Right cardiac atrium (tissue), 5 donors: ENCODE measurements around the gene PTGIR. TPM values are rescaled to one million over a fixed set of nuclear protein-coding genes. Genes with fewer than 3 reads are reported as not detected.

Experiments
- ATAC-seq, 2 donors: fragments of 200-7000 bp; cut with Tn5 transposase; one replicate each; pipeline versions ENCODE4 v1.8.0 to v1.9.1; 2020; ENCODE audit warnings: moderate library complexity in 2 of 2, mild to moderate bottlenecking in 1 of 2
- DNase-seq, 3 donors: peaks; one replicate each; pipeline ENCODE4 v3.0.0-alpha.2; 2020
- H3K27ac ChIP-seq: one replicate; pipeline ENCODE4 v1.5.1; 2013; ENCODE audit warnings: mild to moderate bottlenecking, low read length, control low read depth, moderate library complexity
- H3K27me3 ChIP-seq: one replicate; pipeline ENCODE4 v1.6.1; 2013; ENCODE audit not compliant: control insufficient read depth, insufficient read depth
- H3K4me1 ChIP-seq: one replicate; pipeline ENCODE4 v1.6.1; 2013; ENCODE audit warnings: low read length; ENCODE audit not compliant: control insufficient read depth, insufficient read depth
- H3K4me3 ChIP-seq: one replicate; pipeline ENCODE4 v1.5.1; 2013; ENCODE audit warnings: low read length, control low read depth
- H3K9me3 ChIP-seq: one replicate; pipeline ENCODE4 v1.6.1; 2013; ENCODE audit warnings: low read length; ENCODE audit not compliant: control insufficient read depth
- WGBS: extraction: QIAGEN DNeasy Blood & Tissue Kit; methylation state at CpG from one replicate; pipeline ENCODE4 v1.1.7; 2013; 5-methylcytosine and 5-hydroxymethylcytosine counted together
- intact Hi-C, 4 donors: fragments of 100-400 bp; cut with DNase I; formaldehyde crosslinking; loops; one replicate each; pipeline versions ENCODE4 v1.11.0 to v1.14.0; 2022 to 2023
- polyA plus RNA-seq: library from polyadenylated mRNA; stranded (reverse); fragments of 200-250 nt; gene quantifications from one replicate; pipeline ENCODE4 v1.2.3, GENCODE V29; 2013
- total RNA-seq, 4 donors: library from RNA; stranded (reverse); fragmentation: NEBNext Ultra II Directional; extraction: Animal tissue kit (Norgen Biotek cat#: 25700); gene quantifications; one replicate each; pipeline ENCODE4 v1.2.1, GENCODE V29; 2021
- donor health status: healthy with polysubstance abuse.
- donor health status: DM: no; HTN: yes; CAD: no.
- donor health status: DM: no; HTN: no; CAD: no.
- donor health status: DM: no; HTN: yes; CAD: no; lungs with severe emphysema.
- donor health status: DM: yes; HTN: yes; CAD: no.

The PTGIR gene
- total and polyA plus RNA-seq, 5 donors: 6.7 to 13.5 (median 7.9) TPM

DNA sequence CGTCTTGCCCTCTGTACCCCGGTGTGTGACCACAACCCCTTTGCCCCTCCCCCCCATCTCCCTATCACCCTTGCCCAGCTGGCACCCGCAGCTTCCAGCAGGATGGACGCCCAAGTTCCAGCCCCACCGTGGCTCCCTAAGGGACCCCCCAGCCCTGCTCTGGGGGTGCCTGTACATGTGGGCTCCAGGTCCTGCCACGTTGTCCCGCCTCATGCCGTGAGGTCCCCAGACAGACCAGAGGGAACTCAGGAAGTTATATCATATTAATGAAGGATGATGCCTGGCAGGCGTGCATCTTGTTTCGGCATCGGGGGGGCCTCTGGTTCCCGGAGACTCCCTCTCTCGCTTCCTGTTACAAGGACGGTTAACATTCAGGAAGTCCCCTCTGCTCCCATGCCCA lies 1.6 kb upstream of the PTGIR start:
- H3K4me3 ChIP-seq: no peak overlapping the region
- H3K27ac ChIP-seq: peak overlapping the region; percentile 19
- intact Hi-C loops: no loop called here
- no peaks in the 10 kb centered on the region for H3K9me3 ChIP-seq
- WGBS: 44% methylated on average over 14 of the region's 14 CpGs
- H3K4me1 ChIP-seq: no peaks in the 10 kb centered on the region
- H3K27me3 ChIP-seq: no peaks in the 10 kb centered on the region
- peak in 2 of 3 donors; percentile 63 to 64 for DNase-seq
- ATAC-seq: no peak

DNA sequence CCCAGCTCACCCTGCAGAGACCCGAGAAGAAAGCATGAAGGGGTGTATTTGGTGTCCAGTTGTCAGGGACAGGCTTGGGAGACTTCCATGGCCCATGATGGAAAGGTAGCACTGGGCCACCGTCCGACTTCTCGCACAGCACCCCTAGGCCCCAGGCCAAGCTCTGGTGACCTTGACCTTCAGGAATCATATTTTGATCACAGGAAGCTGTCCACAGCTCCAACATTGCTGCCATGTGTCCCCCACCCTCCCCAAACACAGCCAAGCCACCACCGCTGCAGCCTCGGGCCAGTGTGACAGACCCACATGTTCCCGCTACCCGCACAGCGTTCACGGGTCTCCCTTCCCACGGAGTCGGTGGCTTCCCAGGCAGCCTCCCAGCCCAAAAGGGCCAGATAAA lies 842 bp upstream of the PTGIR start:
- no peaks in the 10 kb centered on the region for H3K27me3 ChIP-seq
- 56% methylated on average over 12 of the region's 12 CpGs for WGBS
- peak; percentile 3 for ATAC-seq
- intact Hi-C loops: no loop called here
- no peaks in the 10 kb centered on the region for H3K9me3 ChIP-seq
- peak overlapping the region; percentile 91 for H3K27ac ChIP-seq
- H3K4me1 ChIP-seq: no peaks in the 10 kb centered on the region
- peak in 2 of 3 donors; percentile 76 to 82 for DNase-seq
- H3K4me3 ChIP-seq: no peak overlapping the region

DNA sequence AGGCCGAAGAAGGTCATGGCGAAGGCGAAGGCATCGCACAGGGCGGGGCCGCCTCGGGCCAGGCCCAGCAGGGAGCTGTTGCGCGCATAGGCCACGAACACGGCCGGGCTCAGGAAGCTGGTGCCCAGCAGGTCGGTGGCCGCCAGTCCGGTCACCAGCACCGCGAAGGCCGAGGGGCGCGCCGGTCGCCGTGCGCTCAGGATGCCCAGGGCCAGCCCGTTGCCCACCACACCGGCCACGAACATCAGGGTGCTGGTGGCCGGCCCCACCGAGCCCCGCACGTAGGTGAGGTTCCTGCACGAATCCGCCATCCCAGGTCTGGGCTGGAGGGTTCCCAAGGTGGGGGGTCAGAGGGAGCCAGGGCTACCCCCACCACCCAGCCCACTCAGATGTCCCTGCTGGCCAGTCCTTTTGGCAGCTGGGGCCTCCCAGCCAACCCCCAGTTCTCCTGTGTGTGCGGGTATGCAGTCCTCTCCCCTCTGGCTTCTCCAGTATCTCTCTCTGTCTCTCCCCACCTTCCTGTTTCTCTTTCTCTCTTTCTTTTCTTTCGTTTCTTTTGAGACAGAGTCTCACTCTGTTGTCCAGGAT lies 880 bp downstream of the PTGIR start:
- ATAC-seq: no peak
- Histone ChIP-seq H3K9me3 (no peaks in the 10 kb centered on the region), H3K4me1 (peaks cover 4% of the 10 kb centered on the region), H3K27me3 (no peaks in the 10 kb centered on the region), H3K27ac (peak overlapping the region; percentile 18), H3K4me3 (peak overlapping the region; percentile 22)
- DNase-seq: no peak
- intact Hi-C loops: no loop called here
- WGBS: 83% methylated on average over 35 of the region's 35 CpGs

DNA sequence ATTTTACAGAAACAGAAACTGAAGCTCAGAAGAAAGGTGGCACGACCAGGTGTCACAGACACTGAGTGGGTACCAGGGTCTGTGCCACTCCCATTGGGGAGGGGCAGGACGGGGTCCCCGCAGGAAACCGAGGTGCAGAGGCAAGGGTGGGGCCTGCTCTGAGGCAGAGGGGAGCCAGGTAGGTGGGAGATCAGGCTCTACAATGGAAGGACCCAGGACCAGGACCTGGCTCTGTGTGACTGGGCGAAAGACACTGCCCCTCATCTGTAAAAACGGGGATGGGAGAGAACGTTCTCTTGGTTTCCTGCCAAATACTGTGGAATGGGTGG lies 2.8 kb downstream of the PTGIR start:
- H3K4me3 ChIP-seq: no peak overlapping the region
- peaks cover 6% of the 10 kb centered on the region for H3K4me1 ChIP-seq
- intact Hi-C loops: no loop called here
- ATAC-seq: no peak
- H3K27ac ChIP-seq: no peak overlapping the region
- H3K27me3 ChIP-seq: no peaks in the 10 kb centered on the region
- 63% methylated on average over 7 of the region's 7 CpGs for WGBS
- H3K9me3 ChIP-seq: no peaks in the 10 kb centered on the region
- peak in 2 of 3 donors; percentile 6 to 28 for DNase-seq

DNA sequence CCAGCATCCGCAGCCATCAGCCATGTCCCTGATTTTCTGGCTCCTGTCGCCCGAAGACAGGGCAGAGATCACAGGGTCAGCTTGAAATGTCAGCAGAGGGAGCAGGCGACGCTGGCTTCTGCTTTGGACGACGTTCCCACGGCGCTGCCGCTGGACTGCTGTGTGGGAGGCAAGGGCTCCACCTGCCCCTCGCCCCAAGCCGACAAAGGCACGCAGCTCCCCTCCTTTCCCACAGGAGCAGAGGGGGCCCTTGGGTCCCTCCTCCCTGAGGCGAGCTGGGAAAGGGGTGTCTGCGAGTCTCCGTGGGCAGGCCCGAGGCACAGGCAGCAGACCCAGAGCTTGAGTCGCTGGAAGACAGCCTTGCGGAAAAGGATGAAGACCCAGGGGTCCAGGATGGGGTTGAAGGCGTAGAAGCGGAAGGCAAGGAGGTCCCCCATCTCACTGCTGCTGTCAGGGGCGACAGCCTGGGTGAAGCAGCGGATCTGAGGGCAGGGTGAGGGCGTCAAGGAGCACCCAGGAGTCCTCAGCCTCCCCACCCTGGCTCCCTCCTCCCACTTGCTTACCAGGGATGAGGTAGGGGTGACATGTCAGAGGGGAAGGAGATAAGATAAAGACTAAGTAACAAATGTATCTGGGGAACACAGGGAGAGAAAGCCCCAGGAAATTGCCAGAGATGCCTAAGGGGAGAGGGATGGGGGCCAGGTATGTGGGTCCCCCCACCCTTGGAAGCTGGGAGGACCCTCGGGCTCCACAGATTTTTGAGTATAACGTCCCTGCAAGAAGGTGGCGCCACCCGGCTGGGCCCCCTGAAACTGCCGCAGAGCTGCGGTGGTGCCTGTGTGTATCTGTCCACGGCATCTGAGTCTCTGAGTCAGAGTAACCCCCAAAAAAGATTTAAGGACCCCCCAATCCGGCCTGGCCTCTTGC lies 3.4 kb downstream of the PTGIR start:
- peak; percentile 6 to 64 (median 63) for DNase-seq
- ATAC-seq: no peak
- WGBS: 49% methylated on average over 32 of the region's 32 CpGs

DNA sequence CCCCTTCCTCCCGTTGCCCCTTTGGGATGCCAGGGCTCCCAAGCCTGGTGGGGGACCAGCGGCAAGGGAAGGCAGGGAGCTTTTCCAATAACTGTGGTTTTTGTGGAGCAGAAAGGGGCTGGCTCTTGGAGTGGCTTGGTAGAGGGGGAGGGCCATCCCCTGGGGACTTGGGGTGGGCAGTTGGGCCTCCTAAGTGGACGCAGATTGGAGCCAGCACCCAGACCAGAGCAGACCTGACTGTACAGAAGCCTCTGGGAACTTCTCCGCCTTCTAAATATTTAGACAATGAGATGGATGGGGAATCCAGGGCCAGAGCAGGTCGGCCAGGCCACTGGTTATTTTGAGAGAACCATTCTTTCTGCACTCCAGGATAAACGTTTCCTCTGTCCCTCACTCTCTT lies 4.2 kb downstream of the PTGIR start:
- peaks cover 6% of the 10 kb centered on the region for H3K4me1 ChIP-seq
- H3K4me3 ChIP-seq: no peak overlapping the region
- H3K9me3 ChIP-seq: no peaks in the 10 kb centered on the region
- ATAC-seq: no peak
- peak overlapping the region; percentile 4 for H3K27ac ChIP-seq
- H3K27me3 ChIP-seq: no peaks in the 10 kb centered on the region
- intact Hi-C loops: no loop called here
- WGBS: 47% methylated on average over 6 of the region's 6 CpGs
- peak; percentile 39 to 76 (median 70) for DNase-seq

More for the DNA sequence above, 3.4 kb downstream of the PTGIR start:
- intact Hi-C loops: no loop called here
- Histone ChIP-seq H3K9me3 (no peaks in the 10 kb centered on the region), H3K27me3 (no peaks in the 10 kb centered on the region), H3K27ac (peak overlapping the region; percentile 4), H3K4me1 (peaks cover 6% of the 10 kb centered on the region), H3K4me3 (no peak overlapping the region)

DNA sequence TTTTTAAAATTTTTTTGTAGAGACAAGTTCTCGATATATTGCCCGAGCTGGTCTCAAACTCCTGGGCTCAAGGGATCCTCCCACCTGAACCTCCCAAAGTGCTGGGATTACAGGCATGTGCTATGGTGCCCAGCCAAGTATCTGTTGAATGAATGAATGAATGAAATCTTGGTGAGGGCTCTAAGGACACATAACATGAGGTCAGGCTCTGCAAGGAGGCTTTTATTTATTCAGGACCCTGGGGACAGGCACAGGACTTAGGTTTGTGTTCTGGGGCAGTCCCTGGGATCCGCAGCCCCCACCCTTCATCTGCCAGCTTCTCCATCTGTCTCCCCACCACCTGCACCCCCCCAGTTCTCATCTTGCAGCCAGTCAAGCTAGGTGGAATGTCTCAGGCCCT lies 4.6 kb downstream of the PTGIR start:
- intact Hi-C loops: no loop called here
- ATAC-seq: no peak
- H3K9me3 ChIP-seq: no peaks in the 10 kb centered on the region
- H3K4me1 ChIP-seq: peaks cover 6% of the 10 kb centered on the region
- no peak overlapping the region for H3K27ac ChIP-seq
- no peaks in the 10 kb centered on the region for H3K27me3 ChIP-seq
- no peak for DNase-seq
- no peak overlapping the region for H3K4me3 ChIP-seq
- WGBS: 81% methylated on average over 3 of the region's 3 CpGs

DNA sequence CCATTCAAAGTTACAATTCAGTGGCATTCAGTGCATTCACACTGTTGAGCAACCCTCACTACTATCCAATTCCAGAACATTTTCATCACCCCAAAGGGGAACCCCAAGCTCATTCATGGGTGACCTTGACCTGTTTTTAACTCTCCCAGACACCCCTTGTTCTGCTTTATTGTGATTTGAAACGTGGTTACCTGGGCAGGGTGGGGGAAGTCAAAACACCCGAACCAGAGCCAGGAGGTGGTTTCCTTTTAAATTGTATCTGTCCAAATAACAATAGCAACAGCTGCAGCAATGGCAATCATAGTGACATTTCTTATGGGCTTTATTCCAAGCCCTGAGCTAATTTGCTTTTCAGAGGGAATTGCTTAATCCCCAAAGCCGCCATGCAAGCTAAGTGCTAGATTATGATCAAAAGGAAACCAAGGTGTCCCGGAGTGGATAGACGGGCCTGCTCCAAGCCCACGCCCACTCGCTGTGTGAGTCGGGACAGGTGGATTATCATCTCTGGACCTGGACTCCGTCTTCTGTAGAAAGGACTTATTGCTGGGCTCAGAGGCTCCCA lies 6.1 kb downstream of the PTGIR start:
- Histone ChIP-seq H3K27ac (peak overlapping the region; percentile 50), H3K4me3 (no peak overlapping the region), H3K4me1 (peaks cover 6% of the 10 kb centered on the region), H3K9me3 (no peaks in the 10 kb centered on the region), H3K27me3 (no peaks in the 10 kb centered on the region)
- ATAC-seq: peak; percentile 5 to 18
- DNase-seq: peak in 2 of 3 donors; percentile 28 to 36
- 41% methylated on average over 9 of the region's 9 CpGs for WGBS
- intact Hi-C loops: loop anchor here in 3 of 4 donors (5.0 to 10.0 kb wide), 3 partner anchors 44 to 226 kb away; partner anchors contain the start of gene DACT3 (in 2 of the 3)

DNA sequence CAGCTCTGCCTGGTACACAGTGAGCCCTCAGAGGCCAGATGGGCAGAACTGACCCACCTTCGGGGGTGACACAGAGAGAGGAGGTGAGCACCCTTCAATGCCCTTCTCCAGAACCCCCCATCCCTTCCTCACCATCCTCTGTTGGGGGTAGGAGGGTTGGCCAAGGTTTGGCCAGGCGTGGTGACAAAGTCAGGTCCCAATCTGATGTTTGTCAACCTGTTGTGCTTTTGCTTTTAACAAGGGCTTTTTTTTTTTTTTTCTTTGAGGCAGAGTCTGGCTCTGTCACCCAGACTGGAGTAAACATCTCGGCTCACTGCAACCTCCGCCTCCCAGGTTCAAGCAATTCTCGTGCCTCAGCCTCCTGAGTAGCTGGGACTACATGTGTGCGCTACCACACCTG lies 7.3 kb downstream of the PTGIR start:
- Histone ChIP-seq H3K27ac (no peak overlapping the region), H3K4me3 (no peak overlapping the region), H3K27me3 (no peaks in the 10 kb centered on the region), H3K4me1 (peaks cover 6% of the 10 kb centered on the region), H3K9me3 (no peaks in the 10 kb centered on the region)
- intact Hi-C loops: loop anchor here in 3 of 4 donors (5.0 to 10.0 kb wide), 3 partner anchors 45 to 227 kb away; partner anchors contain the start of gene DACT3 (in 2 of the 3)
- 85% methylated on average over 6 of the region's 6 CpGs for WGBS
- DNase-seq (peak in 2 of 3 donors; percentile 8 to 20), ATAC-seq (no peak)

DNA sequence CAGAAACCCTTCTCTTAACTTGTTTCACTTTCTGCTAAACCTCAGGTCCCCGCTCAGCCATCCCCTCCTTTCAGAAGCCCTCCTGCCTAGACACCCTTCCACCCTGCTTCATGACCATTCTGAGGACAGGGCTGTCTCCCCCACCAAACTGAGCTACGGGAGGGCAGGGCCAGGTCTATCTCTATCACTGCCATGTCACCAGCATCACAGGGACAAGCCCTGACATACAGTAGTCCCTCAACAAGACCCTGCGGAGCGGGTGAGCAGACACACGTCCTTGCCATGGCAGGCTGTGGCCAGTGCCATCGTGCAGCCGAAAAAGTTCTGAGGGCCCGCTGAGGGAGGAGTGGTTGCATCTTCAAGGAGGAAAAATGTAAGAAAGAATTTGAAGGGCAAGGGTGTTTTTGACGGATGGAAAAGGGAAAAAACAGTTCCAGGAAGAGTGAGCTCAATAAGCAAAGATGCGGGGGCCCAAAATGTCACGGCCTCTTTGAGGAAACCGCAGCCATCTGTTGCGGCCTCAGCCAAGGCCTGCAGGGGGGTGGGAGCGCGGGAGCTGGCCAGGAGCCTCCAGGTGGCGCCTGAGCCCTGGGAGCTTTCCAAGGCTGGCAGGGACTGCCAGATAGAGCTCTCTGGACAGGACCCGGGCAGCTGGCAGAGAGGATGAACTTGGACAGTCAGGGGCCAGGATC lies 8.1 kb downstream of the PTGIR start:
- DNase-seq (peak; percentile 54 to 83 (median 80)), ATAC-seq (peak; percentile 15 to 19)
- 27% methylated on average over 17 of the region's 17 CpGs for WGBS
- Histone ChIP-seq H3K9me3 (no peaks in the 10 kb centered on the region), H3K4me3 (no peak overlapping the region), H3K27me3 (no peaks in the 10 kb centered on the region), H3K27ac (no peak overlapping the region), H3K4me1 (peaks cover 6% of the 10 kb centered on the region)
- intact Hi-C loops: loop anchor here in 3 of 4 donors (5.0 to 10.0 kb wide), 3 partner anchors 46 to 228 kb away; partner anchors contain the start of gene DACT3 (in 2 of the 3)
